WTC11 (cell line): ENCODE results near the gene CAST. TPM values are rescaled to one million over a fixed set of nuclear protein-coding genes. Genes with fewer than 3 reads are reported as not detected.

Experiments
- ATAC-seq: fragments of 200-7000 bp; cut with Tn5 transposase; 2 replicates; pipeline ENCODE4 v1.10.0; 2021; ENCODE audit warnings: mild to moderate bottlenecking, moderate library complexity
- CTCF ChIA-PET: fragments of 300-600 bp; sonication (Branson Sonifier 250); formaldehyde crosslinking; loops from one replicate; lab custom pipeline; 2021; ENCODE audit warnings: antibody characterized with exemption; lab: Charles Lee
- POLR2A ChIA-PET: fragments of 350-600 bp; sonication (Branson Sonifier 250); formaldehyde crosslinking; loops from one replicate; lab custom pipeline; 2021; ENCODE audit warnings: antibody characterized with exemption; lab: Charles Lee
- DNase-seq: peaks from one replicate; pipeline ENCODE4 v3.0.0; 2021; ENCODE audit warnings: low spot score
- H3K27ac Mint-ChIP-seq: 2 replicates; pipeline ENCODE4 v1.8.0; 2021; ENCODE audit warnings: mixed read lengths
- H3K27me3 Mint-ChIP-seq: 2 replicates; pipeline ENCODE4 v1.8.0; 2021; ENCODE audit warnings: low read depth, mild to moderate bottlenecking, moderate library complexity, mixed read lengths
- H3K36me3 Mint-ChIP-seq: 2 replicates; pipeline ENCODE4 v1.8.0; 2021; ENCODE audit warnings: mixed read lengths
- H3K4me1 Mint-ChIP-seq: 2 replicates; pipeline ENCODE4 v1.8.0; 2022; ENCODE audit warnings: mixed read lengths
- H3K4me3 Mint-ChIP-seq: 2 replicates; pipeline ENCODE4 v1.8.0; 2021; ENCODE audit warnings: mild to moderate bottlenecking, moderate library complexity, mixed read lengths
- H3K9me3 Mint-ChIP-seq: 2 replicates; pipeline ENCODE4 v1.8.0; 2021; ENCODE audit warnings: mixed read lengths
- JAZF1 ChIP-seq: fragments of 250-450 bp; sonication (Bioruptor Pico); IDR thresholded peaks from 2 replicates; pipeline ENCODE4 v1.9.0; 2021; ENCODE audit warnings: moderate library complexity, mild to moderate bottlenecking, inconsistent platforms
- NR2C2 ChIP-seq: sonication (generic); formaldehyde crosslinking; IDR thresholded peaks from 2 replicates; pipeline ENCODE4 v1.8.0; 2022; ENCODE audit warnings: mild to moderate bottlenecking, missing genetic modification reagents
- OVOL2 ChIP-seq: fragments of 250-450 bp; sonication (Bioruptor Pico); IDR thresholded peaks from 2 replicates; pipeline ENCODE4 v1.9.0; 2021; ENCODE audit warnings: mild to moderate bottlenecking, borderline replicate concordance
- RORB ChIP-seq: fragments of 250-450 bp; sonication (Bioruptor Pico); IDR thresholded peaks from 2 replicates; pipeline ENCODE4 v1.9.0; 2021; ENCODE audit warnings: mild to moderate bottlenecking
- ZNF121 ChIP-seq: sonication (generic); formaldehyde crosslinking; IDR thresholded peaks from 2 replicates; pipeline ENCODE4 v1.8.0; 2023; ENCODE audit warnings: missing genetic modification reagents
- ZNF232 ChIP-seq: sonication (generic); formaldehyde crosslinking; IDR thresholded peaks from 2 replicates; pipeline ENCODE4 v1.8.0; 2022; ENCODE audit warnings: mild to moderate bottlenecking, missing genetic modification reagents
- ZNF671 ChIP-seq: fragments of 250-450 bp; sonication (Bioruptor Pico); IDR thresholded peaks from 2 replicates; pipeline ENCODE4 v1.8.0; 2021; ENCODE audit warnings: mild to moderate bottlenecking
- total RNA-seq: library from RNA; stranded (reverse); gene quantifications from 3 replicates; pipeline ENCODE4 v1.2.3, GENCODE V29; 2021
- TF ChIP-seq, protein P1 (sequence below): fragments of 250-450 bp; sonication (Bioruptor Pico); conservative IDR thresholded peaks from 2 replicates; pipeline ENCODE4 v1.9.0; 2021; ENCODE audit warnings: mild to moderate bottlenecking
- TF ChIP-seq, protein P2 (sequence below): sonication (generic); formaldehyde crosslinking; IDR thresholded peaks from 2 replicates; pipeline ENCODE4 v1.8.0; 2023; ENCODE audit warnings: mild to moderate bottlenecking, missing genetic modification reagents
- TF ChIP-seq, protein P3 (sequence below): sonication (generic); formaldehyde crosslinking; IDR thresholded peaks from 2 replicates; pipeline ENCODE4 v1.8.1; 2022; ENCODE audit warnings: mild to moderate bottlenecking, moderate library complexity, missing genetic modification reagents
- TF ChIP-seq, protein P4 (sequence below): fragments of 250-450 bp; sonication (Bioruptor Pico); IDR thresholded peaks from 2 replicates; pipeline ENCODE4 v1.9.0; 2021; ENCODE audit warnings: mild to moderate bottlenecking, borderline replicate concordance
- TF ChIP-seq, protein P5 (sequence below): sonication (generic); formaldehyde crosslinking; IDR thresholded peaks from 2 replicates; pipeline ENCODE4 v1.8.1; 2023; ENCODE audit warnings: mild to moderate bottlenecking, missing genetic modification reagents, moderate library complexity
- TF ChIP-seq, protein P6 (sequence below): sonication (generic); formaldehyde crosslinking; IDR thresholded peaks from 2 replicates; pipeline ENCODE4 v1.8.0; 2022; ENCODE audit warnings: mild to moderate bottlenecking, missing genetic modification reagents
- TF ChIP-seq, protein P7 (sequence below): sonication (generic); formaldehyde crosslinking; IDR thresholded peaks from 2 replicates; pipeline ENCODE4 v1.8.0; 2023; ENCODE audit warnings: missing genetic modification reagents, mild to moderate bottlenecking, borderline replicate concordance
- TF ChIP-seq, protein P8 (sequence below): sonication (generic); formaldehyde crosslinking; IDR thresholded peaks from 2 replicates; pipeline ENCODE4 v1.8.1; 2022; ENCODE audit warnings: mild to moderate bottlenecking, missing genetic modification reagents, moderate library complexity, borderline replicate concordance

CAST gene
- total RNA-seq, 1 experiment from 2014 or later: 40.0 TPM

DNA sequence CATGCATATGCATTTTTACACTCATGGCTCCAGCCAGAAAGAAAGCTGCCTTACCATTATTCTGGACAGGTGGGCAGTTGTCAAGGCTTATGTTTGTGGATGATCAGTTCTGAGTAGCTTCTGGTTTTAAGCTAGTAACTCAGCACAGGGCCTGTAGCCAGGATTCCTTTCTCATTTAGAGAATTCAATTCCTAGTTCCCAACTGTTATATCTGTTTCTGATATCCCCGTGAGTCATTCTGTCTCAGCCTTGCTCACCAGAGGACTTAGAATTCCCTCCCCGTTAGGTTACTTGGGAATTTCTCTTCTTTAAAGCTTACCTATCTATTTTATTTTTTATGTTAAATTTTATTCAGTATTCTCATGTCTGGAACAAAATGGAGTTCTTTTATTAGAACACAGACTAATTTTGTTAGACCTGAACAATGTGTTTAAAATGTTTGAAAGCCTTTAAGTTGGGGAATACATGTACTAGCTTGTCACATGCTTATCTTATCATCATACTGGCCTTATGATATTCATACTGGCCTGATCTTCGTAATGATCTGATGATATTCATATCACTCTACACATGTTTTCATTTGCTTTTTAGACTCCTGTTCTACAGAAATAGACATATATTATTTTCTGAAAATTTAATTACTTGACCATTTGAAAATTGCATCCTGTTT lies 47.1 kb downstream of the CAST start:
- TF ChIP-seq, protein P1, sequence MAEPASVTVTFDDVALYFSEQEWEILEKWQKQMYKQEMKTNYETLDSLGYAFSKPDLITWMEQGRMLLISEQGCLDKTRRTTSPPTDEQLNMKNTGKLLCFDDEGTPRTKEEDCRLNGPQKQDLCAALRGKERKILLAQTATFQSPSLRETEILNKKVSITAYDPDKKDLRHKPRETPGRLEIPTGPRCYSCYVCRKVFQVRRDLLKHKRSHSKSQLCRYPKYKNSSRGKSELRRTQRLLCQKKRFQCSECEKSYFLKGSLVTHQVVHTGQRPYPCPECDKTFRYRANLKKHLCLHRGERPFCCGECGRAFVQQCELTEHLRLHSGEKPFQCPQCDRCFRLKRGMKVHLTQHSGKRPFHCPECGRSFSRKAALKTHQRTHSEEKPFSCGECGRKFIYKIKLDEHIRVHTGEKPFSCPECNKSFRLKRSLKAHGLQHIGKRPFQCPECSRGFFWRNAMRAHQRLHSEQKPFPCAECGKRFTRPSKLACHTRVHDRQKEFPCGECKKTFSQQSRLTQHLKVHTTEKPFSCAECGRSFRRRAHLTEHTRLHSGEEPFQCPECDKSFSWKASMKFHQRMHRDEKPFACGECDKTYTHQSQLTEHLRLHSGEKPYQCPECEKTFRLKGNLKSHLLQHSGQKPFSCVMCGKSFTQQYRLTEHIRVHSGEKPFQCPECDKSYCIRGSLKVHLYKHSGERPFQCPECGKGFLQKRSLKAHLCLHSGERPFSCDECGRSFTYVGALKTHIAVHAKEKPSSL (CRISPR knock-in tag): no peak
- no peak for TF ChIP-seq ZNF671 (CRISPR knock-in tag)
- no peak for TF ChIP-seq ZNF232 (CRISPR knock-in tag)
- TF ChIP-seq JAZF1: no peak
- TF ChIP-seq, protein P2, sequence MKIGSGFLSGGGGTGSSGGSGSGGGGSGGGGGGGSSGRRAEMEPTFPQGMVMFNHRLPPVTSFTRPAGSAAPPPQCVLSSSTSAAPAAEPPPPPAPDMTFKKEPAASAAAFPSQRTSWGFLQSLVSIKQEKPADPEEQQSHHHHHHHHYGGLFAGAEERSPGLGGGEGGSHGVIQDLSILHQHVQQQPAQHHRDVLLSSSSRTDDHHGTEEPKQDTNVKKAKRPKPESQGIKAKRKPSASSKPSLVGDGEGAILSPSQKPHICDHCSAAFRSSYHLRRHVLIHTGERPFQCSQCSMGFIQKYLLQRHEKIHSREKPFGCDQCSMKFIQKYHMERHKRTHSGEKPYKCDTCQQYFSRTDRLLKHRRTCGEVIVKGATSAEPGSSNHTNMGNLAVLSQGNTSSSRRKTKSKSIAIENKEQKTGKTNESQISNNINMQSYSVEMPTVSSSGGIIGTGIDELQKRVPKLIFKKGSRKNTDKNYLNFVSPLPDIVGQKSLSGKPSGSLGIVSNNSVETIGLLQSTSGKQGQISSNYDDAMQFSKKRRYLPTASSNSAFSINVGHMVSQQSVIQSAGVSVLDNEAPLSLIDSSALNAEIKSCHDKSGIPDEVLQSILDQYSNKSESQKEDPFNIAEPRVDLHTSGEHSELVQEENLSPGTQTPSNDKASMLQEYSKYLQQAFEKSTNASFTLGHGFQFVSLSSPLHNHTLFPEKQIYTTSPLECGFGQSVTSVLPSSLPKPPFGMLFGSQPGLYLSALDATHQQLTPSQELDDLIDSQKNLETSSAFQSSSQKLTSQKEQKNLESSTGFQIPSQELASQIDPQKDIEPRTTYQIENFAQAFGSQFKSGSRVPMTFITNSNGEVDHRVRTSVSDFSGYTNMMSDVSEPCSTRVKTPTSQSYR (CRISPR knock-in tag): no peak
- TF ChIP-seq, protein P3, sequence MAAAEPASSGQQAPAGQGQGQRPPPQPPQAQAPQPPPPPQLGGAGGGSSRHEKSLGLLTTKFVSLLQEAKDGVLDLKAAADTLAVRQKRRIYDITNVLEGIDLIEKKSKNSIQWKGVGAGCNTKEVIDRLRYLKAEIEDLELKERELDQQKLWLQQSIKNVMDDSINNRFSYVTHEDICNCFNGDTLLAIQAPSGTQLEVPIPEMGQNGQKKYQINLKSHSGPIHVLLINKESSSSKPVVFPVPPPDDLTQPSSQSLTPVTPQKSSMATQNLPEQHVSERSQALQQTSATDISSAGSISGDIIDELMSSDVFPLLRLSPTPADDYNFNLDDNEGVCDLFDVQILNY (CRISPR knock-in tag): no peak
- TF ChIP-seq OVOL2 (CRISPR knock-in tag): no peak
- TF ChIP-seq, protein P4, sequence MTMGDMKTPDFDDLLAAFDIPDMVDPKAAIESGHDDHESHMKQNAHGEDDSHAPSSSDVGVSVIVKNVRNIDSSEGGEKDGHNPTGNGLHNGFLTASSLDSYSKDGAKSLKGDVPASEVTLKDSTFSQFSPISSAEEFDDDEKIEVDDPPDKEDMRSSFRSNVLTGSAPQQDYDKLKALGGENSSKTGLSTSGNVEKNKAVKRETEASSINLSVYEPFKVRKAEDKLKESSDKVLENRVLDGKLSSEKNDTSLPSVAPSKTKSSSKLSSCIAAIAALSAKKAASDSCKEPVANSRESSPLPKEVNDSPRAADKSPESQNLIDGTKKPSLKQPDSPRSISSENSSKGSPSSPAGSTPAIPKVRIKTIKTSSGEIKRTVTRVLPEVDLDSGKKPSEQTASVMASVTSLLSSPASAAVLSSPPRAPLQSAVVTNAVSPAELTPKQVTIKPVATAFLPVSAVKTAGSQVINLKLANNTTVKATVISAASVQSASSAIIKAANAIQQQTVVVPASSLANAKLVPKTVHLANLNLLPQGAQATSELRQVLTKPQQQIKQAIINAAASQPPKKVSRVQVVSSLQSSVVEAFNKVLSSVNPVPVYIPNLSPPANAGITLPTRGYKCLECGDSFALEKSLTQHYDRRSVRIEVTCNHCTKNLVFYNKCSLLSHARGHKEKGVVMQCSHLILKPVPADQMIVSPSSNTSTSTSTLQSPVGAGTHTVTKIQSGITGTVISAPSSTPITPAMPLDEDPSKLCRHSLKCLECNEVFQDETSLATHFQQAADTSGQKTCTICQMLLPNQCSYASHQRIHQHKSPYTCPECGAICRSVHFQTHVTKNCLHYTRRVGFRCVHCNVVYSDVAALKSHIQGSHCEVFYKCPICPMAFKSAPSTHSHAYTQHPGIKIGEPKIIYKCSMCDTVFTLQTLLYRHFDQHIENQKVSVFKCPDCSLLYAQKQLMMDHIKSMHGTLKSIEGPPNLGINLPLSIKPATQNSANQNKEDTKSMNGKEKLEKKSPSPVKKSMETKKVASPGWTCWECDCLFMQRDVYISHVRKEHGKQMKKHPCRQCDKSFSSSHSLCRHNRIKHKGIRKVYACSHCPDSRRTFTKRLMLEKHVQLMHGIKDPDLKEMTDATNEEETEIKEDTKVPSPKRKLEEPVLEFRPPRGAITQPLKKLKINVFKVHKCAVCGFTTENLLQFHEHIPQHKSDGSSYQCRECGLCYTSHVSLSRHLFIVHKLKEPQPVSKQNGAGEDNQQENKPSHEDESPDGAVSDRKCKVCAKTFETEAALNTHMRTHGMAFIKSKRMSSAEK (CRISPR knock-in tag): no peak
- TF ChIP-seq, all 79 proteins: peak for 0
- Mint-ChIP-seq H3K36me3 (no peaks in the 10 kb centered on the region), H3K4me3 (no peak overlapping the region), H3K27me3 (peaks cover under 1% of the 10 kb centered on the region; the same call in 1 of the 2 replicates), H3K4me1 (no peaks in the 10 kb centered on the region), H3K9me3 (no peaks in the 10 kb centered on the region), H3K27ac (no peak overlapping the region)
- POLR2A ChIA-PET: no interaction called here
- CTCF ChIA-PET: no interaction called here
- ATAC-seq (no peak), DNase-seq (no peak)

DNA sequence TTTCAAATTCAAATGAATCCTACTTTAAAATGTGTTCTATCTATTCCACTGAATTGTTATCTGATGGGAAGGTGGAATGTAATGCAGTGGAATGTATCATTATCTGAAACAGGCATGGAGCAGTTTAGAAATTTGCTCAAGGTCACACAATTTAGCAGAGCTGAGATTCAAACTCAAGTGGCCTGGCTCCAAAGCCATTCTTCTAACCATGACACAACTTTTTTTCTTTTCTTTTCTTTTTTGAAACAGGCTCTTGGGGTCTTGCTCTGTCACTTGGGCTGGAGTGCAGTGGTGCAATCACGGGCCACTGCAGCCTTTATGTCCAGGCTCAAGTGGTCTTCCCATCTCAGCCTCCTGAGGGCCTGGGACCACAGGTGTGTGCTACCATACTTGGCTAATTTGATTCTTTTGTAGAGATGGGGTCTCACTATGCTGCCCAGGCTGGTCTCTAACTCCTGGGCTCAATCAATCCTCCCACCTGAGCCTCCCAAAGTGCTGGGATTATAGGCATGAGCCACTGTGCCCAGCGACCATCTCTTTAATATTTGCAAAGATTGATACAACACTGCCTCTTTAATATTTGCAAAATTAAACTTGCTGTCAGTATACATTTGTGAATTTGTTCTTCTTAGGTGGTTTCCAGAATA lies 50.0 kb downstream of the CAST start:
- peaks cover 5% of the 10 kb centered on the region for H3K27me3 Mint-ChIP-seq
- H3K36me3 Mint-ChIP-seq: no peaks in the 10 kb centered on the region
- ATAC-seq: no peak
- CTCF ChIA-PET: no interaction called here
- H3K4me3 Mint-ChIP-seq: no peak overlapping the region
- POLR2A ChIA-PET: no interaction called here
- no peak overlapping the region for H3K27ac Mint-ChIP-seq
- no peaks in the 10 kb centered on the region for H3K9me3 Mint-ChIP-seq
- peaks cover 11% of the 10 kb centered on the region for H3K4me1 Mint-ChIP-seq
- no peak for DNase-seq
- TF ChIP-seq RORB: no peak
- no peak for TF ChIP-seq ZNF121 (CRISPR knock-in tag)
- TF ChIP-seq, protein P5, sequence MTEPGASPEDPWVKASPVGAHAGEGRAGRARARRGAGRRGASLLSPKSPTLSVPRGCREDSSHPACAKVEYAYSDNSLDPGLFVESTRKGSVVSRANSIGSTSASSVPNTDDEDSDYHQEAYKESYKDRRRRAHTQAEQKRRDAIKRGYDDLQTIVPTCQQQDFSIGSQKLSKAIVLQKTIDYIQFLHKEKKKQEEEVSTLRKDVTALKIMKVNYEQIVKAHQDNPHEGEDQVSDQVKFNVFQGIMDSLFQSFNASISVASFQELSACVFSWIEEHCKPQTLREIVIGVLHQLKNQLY (CRISPR knock-in tag): no peak
- TF ChIP-seq, protein P6, sequence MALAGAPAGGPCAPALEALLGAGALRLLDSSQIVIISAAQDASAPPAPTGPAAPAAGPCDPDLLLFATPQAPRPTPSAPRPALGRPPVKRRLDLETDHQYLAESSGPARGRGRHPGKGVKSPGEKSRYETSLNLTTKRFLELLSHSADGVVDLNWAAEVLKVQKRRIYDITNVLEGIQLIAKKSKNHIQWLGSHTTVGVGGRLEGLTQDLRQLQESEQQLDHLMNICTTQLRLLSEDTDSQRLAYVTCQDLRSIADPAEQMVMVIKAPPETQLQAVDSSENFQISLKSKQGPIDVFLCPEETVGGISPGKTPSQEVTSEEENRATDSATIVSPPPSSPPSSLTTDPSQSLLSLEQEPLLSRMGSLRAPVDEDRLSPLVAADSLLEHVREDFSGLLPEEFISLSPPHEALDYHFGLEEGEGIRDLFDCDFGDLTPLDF: no peak
- TF ChIP-seq, protein P7, sequence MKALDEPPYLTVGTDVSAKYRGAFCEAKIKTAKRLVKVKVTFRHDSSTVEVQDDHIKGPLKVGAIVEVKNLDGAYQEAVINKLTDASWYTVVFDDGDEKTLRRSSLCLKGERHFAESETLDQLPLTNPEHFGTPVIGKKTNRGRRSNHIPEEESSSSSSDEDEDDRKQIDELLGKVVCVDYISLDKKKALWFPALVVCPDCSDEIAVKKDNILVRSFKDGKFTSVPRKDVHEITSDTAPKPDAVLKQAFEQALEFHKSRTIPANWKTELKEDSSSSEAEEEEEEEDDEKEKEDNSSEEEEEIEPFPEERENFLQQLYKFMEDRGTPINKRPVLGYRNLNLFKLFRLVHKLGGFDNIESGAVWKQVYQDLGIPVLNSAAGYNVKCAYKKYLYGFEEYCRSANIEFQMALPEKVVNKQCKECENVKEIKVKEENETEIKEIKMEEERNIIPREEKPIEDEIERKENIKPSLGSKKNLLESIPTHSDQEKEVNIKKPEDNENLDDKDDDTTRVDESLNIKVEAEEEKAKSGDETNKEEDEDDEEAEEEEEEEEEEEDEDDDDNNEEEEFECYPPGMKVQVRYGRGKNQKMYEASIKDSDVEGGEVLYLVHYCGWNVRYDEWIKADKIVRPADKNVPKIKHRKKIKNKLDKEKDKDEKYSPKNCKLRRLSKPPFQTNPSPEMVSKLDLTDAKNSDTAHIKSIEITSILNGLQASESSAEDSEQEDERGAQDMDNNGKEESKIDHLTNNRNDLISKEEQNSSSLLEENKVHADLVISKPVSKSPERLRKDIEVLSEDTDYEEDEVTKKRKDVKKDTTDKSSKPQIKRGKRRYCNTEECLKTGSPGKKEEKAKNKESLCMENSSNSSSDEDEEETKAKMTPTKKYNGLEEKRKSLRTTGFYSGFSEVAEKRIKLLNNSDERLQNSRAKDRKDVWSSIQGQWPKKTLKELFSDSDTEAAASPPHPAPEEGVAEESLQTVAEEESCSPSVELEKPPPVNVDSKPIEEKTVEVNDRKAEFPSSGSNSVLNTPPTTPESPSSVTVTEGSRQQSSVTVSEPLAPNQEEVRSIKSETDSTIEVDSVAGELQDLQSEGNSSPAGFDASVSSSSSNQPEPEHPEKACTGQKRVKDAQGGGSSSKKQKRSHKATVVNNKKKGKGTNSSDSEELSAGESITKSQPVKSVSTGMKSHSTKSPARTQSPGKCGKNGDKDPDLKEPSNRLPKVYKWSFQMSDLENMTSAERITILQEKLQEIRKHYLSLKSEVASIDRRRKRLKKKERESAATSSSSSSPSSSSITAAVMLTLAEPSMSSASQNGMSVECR: no peak
- TF ChIP-seq NR2C2 (CRISPR knock-in tag): no peak
- TF ChIP-seq, protein P8, sequence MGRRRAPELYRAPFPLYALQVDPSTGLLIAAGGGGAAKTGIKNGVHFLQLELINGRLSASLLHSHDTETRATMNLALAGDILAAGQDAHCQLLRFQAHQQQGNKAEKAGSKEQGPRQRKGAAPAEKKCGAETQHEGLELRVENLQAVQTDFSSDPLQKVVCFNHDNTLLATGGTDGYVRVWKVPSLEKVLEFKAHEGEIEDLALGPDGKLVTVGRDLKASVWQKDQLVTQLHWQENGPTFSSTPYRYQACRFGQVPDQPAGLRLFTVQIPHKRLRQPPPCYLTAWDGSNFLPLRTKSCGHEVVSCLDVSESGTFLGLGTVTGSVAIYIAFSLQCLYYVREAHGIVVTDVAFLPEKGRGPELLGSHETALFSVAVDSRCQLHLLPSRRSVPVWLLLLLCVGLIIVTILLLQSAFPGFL (CRISPR knock-in tag): no peak
